HepG2 (cell line): ENCODE data around the gene PPM1H. TPM values are rescaled to one million over a fixed set of nuclear protein-coding genes. Genes with fewer than 3 reads are reported as not detected.
A peak's percentile ranks its signal among the peaks of the same experiment; 100 is the strongest.

Source experiments
- ATAC-seq: fragments of 200-7000 bp; cut with Tn5 transposase; 3 replicates; pipeline ENCODE4 v1.9.1; 2020; ENCODE audit warnings: mild to moderate bottlenecking, moderate library complexity
- BruUV-seq: library from RNA; stranded (reverse); fragments of 400-500 nt; replicated peaks from 2 replicates; lab custom pipeline; 2021; lab: Mats Ljungman, UMichigan
- CTCF ChIA-PET: fragments of 300-600 bp; formaldehyde crosslinking; extraction: SDS; loops from one replicate; lab custom pipeline; 2021; ENCODE audit warnings: low total read pairs, inconsistent platforms, low intra/inter-chr PET ratio; lab: Yijun Ruan, JAX
- POLR2A ChIA-PET: fragments of 350-600 bp; sonication (Branson Sonifier 250); formaldehyde crosslinking; loops from one replicate; lab custom pipeline; 2020; ENCODE audit warnings: antibody characterized with exemption, inconsistent platforms; lab: Yijun Ruan, JAX
- DNase-seq: peaks from one replicate; pipeline ENCODE4 v3.0.0-alpha.2; 2015; ENCODE audit warnings: low spot score
- FAIRE-seq: peaks from 3 replicates; lab custom pipeline; 2011; peaks lifted over from hg19 to GRCh38; lab: Jason Lieb, UNC
- H2AFZ ChIP-seq: one replicate; pipeline ENCODE4 v1.6.1; 2011; ENCODE audit warnings: low read length, inconsistent platforms
- H3K27ac ChIP-seq: fragments of 300-600 bp; 3 replicates; pipeline ENCODE4 v1.8.0; 2011; ENCODE audit warnings: mixed run types, mild to moderate bottlenecking, mixed read lengths, low read length, inconsistent platforms; ENCODE audit not compliant: insufficient read depth; ENCODE audit errors: extremely low read length
- H3K27me3 ChIP-seq, 2 experiments: fragments of 200-600 bp in 1 of 2; 2 replicates in 1 of 2; 3 replicates in 1 of 2; pipeline versions ENCODE4 v1.6.0 to v1.8.0; 2011; ENCODE audit warnings: low read length in 2 of 2, mild to moderate bottlenecking in 2 of 2, moderate library complexity in 2 of 2, inconsistent platforms in 1 of 2; ENCODE audit not compliant: insufficient read depth in 2 of 2, control insufficient read depth in 1 of 2
- H3K36me3 ChIP-seq, 2 experiments: fragments of 200-600 bp in 1 of 2; replicated peaks in 1 of 2; 2 replicates in 1 of 2; 3 replicates in 1 of 2; pipeline versions ENCODE4 v1.5.1 to v1.8.0; 2011; ENCODE audit warnings: low read length in 2 of 2, inconsistent platforms in 1 of 2; ENCODE audit not compliant: insufficient read depth in 2 of 2, control insufficient read depth in 1 of 2
- H3K4me1 ChIP-seq: 2 replicates; pipeline ENCODE4 v1.5.1; 2012; ENCODE audit warnings: low read length, inconsistent platforms; ENCODE audit not compliant: insufficient read depth
- H3K4me2 ChIP-seq: 2 replicates; pipeline ENCODE4 v1.6.0; 2011; ENCODE audit warnings: low read depth, low read length, inconsistent platforms
- H3K4me3 ChIP-seq, 3 experiments: fragments of 200-600 bp in 1 of 3; sonication (generic), shearing (Covaris generic) in 1 of 3; replicated peaks in 1 of 3; 2 replicates each; pipeline ENCODE4 v1.5.1; 2011 to 2016; ENCODE audit warnings: low read length in 3 of 3, inconsistent platforms in 2 of 3, low read depth in 2 of 3, mild to moderate bottlenecking in 2 of 3, control low read depth in 1 of 3, mixed read lengths in 1 of 3; ENCODE audit not compliant: insufficient read depth in 1 of 3
- H3K79me2 ChIP-seq: one replicate; pipeline ENCODE4 v1.6.1; 2011; ENCODE audit warnings: low read length, inconsistent platforms; ENCODE audit not compliant: insufficient read depth
- H3K9ac ChIP-seq: 2 replicates; pipeline ENCODE4 v1.6.0; 2011; ENCODE audit warnings: mild to moderate bottlenecking, low read depth, low read length, inconsistent platforms; ENCODE audit not compliant: insufficient read depth
- H3K9me3 ChIP-seq: 2 replicates; pipeline ENCODE4 v1.5.1; 2012; ENCODE audit warnings: mild to moderate bottlenecking, low read length
- H4K20me1 ChIP-seq: 2 replicates; pipeline ENCODE4 v1.6.0; 2011; ENCODE audit warnings: inconsistent platforms, mild to moderate bottlenecking, low read length, moderate library complexity; ENCODE audit not compliant: insufficient read depth
- MAF1 ChIP-seq: sonication (generic); formaldehyde crosslinking; IDR thresholded peaks from 2 replicates; pipeline ENCODE4 v1.5.0; 2020; ENCODE audit warnings: missing genetic modification reagents, borderline replicate concordance
- MAFK ChIP-seq, 2 experiments: IDR thresholded peaks in 1 of 2; conservative IDR thresholded peaks in 1 of 2; 2 replicates each; pipeline ENCODE4 v1.6.1; 2011; ENCODE audit warnings: improper control_type of control experiment in 2 of 2, low read length in 2 of 2
- RNF219 ChIP-seq: sonication (generic); formaldehyde crosslinking; IDR thresholded peaks from 2 replicates; pipeline ENCODE4 v1.5.0; 2020; ENCODE audit warnings: mild to moderate bottlenecking, missing genetic modification reagents
- SMC3 ChIP-seq: IDR thresholded peaks from 2 replicates; pipeline ENCODE4 v1.6.1; 2011; ENCODE audit warnings: low read length, improper control_type of control experiment
- SPEN ChIP-seq: sonication (generic); formaldehyde crosslinking; IDR thresholded peaks from 2 replicates; pipeline ENCODE4 v1.5.1; 2020; ENCODE audit warnings: low read depth, mild to moderate bottlenecking, missing genetic modification reagents
- TMF1 ChIP-seq: sonication (generic); formaldehyde crosslinking; IDR thresholded peaks from 2 replicates; pipeline ENCODE4 v1.8.1; 2022; ENCODE audit warnings: low read depth, missing genetic modification reagents
- XBP1 ChIP-seq: sonication (generic); formaldehyde crosslinking; IDR thresholded peaks from 2 replicates; pipeline ENCODE4 v1.5.0; 2020; ENCODE audit warnings: missing genetic modification reagents
- ZNF678 ChIP-seq: sonication (generic); formaldehyde crosslinking; IDR thresholded peaks from 2 replicates; pipeline ENCODE4 v1.4.0; 2020; ENCODE audit warnings: mild to moderate bottlenecking, missing genetic modification reagents
- WGBS: methylation state at CpG from one replicate; pipeline ENCODE4 v1.1.6; 2017; ENCODE audit warnings: low lambda C conversion rate; 5-methylcytosine and 5-hydroxymethylcytosine counted together
- in situ Hi-C: cut with HindIII; loops from 2 replicates; pipeline ENCODE4 v1.10.0; 2017; ENCODE audit warnings: low pct_unique_long_range_greater_than_20kb; ENCODE audit not compliant: extremely low pct_ligation_motif_present
- intact Hi-C: fragments of 100-400 bp; cut with micrococcal nuclease; formaldehyde crosslinking; loops from one replicate; pipeline ENCODE4 v1.10.0; 2022; ENCODE audit not compliant: unreplicated experiment
- polyA plus RNA-seq, 8 experiments: library from polyadenylated mRNA; depleted of rRNA in 3 of 8; stranded (reverse) in 7 of 8; unstranded in 1 of 8; fragments of >200 nt; fragmentation: Illumina TruSeq in 4 of 8; extraction: Trizol in 4 of 8; gene quantifications; 2 replicates each; pipeline versions ENCODE4 v1.2.1 to v1.2.3, GENCODE V29; 2011 to 2016; ENCODE audit warnings: low read depth in 4 of 8, missing spikeins in 1 of 8, mixed read lengths in 1 of 8; ENCODE audit not compliant: insufficient read depth in 1 of 8
- total RNA-seq, 5 experiments: library from RNA; depleted of rRNA; stranded (reverse); fragments of >200 nt; fragmentation: Illumina TruSeq; extraction: Trizol; gene quantifications; 2 replicates each; pipeline ENCODE4 v1.2.3, GENCODE V29; 2016; ENCODE audit warnings: low read depth in 1 of 5

Gene PPM1H
- total and polyA plus RNA-seq, 2 of the 13 experiments (the other 11 are each of a cell fraction or from before 2014, with no cell fraction given) = 29.1 to 38.1 TPM

DNA sequence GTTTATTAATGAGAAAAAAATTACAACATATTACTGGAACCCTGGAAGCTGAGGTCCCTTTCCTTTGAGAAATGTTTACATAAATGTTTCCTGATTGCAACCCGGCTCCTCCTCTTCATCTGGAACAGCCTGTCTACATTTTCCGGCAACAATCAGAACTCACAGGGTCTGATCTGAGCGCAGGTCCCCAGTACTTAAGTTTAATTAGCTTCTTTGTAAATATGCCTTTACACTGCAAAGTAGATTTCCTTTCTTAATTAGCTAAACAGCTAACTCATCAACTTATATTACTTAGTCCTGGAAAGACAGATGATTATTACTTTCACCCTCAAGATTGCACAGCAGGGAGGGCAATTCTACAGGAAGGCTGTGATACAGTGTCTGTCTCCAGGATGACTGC is 255.3 kb downstream of the PPM1H start:
- no peak overlapping the region for H2AFZ ChIP-seq
- intact Hi-C loops (no loop called here), in situ Hi-C loops (no loop called here)
- H3K4me1 ChIP-seq = no peaks in the 10 kb centered on the region
- POLR2A ChIA-PET = no interaction called here
- no peaks in the 10 kb centered on the region for H4K20me1 ChIP-seq
- 94% methylated on average over 3 of the region's 3 CpGs for WGBS
- no peak overlapping the region for H3K9ac ChIP-seq
- H3K27ac ChIP-seq = no peak overlapping the region
- TF ChIP-seq XBP1 (CRISPR knock-in tag) (no peak), MAFK (conservative IDR thresholded peaks at IDR 0.05 in 1 of 2, IDR thresholded peaks at IDR 0.05 in 1 of 2; ENCODE audit: low read length in 2 of 2) (0 out of 4 replicates have a peak, but pooled peaks of 1 of the 2 experiments have one; percentile 15)
- ATAC-seq (no peak), DNase-seq (no peak), FAIRE-seq (no peak)
- H3K36me3 ChIP-seq = peaks cover 14 to 52% of the 10 kb centered on the region in 2 experiments
- no peak overlapping the region for H3K4me3 ChIP-seq
- no peaks in the 10 kb centered on the region for H3K79me2 ChIP-seq
- CTCF ChIA-PET = no interaction called here
- BruUV-seq = TSS peak; percentile 6
- H3K27me3 ChIP-seq = no peaks in the 10 kb centered on the region
- no peaks in the 10 kb centered on the region for H3K9me3 ChIP-seq
- no peak overlapping the region for H3K4me2 ChIP-seq

GRCh38 chr12:62677355-62677754 is 257.6 kb downstream of the PPM1H start:
- no TSS peak for BruUV-seq
- ATAC-seq (no peak), FAIRE-seq (no peak), DNase-seq (no peak)
- H3K4me2 ChIP-seq = no peak overlapping the region
- H3K4me3 ChIP-seq = no peak overlapping the region
- no peaks in the 10 kb centered on the region for H3K9me3 ChIP-seq
- TF ChIP-seq ZNF678 (no peak), SPEN (CRISPR knock-in tag) (no peak), MAF1 (CRISPR knock-in tag) (no peak), SMC3 (no peak), RNF219 (CRISPR knock-in tag) (no peak), TMF1 (CRISPR knock-in tag) (no peak)
- peaks cover 17 to 54% of the 10 kb centered on the region in 2 experiments for H3K36me3 ChIP-seq
- no peaks in the 10 kb centered on the region for H3K4me1 ChIP-seq
- H3K27me3 ChIP-seq = no peaks in the 10 kb centered on the region
- no peaks in the 10 kb centered on the region for H3K79me2 ChIP-seq
- no peak overlapping the region for H3K27ac ChIP-seq
- WGBS = 100% methylated on average over 5 of the region's 7 CpGs
- intact Hi-C loops = no loop called here
- ChIA-PET CTCF (no interaction called here), POLR2A (no interaction called here)
- in situ Hi-C loops = no loop called here
- no peak overlapping the region for H3K9ac ChIP-seq
- no peak overlapping the region for H2AFZ ChIP-seq
- H4K20me1 ChIP-seq = no peaks in the 10 kb centered on the region
